ENCODE data around the gene ANXA10. TPM values are rescaled to one million over a fixed set of nuclear protein-coding genes. Genes with fewer than 3 reads are reported as not detected.

Gene ANXA10
- total and polyA plus RNA-seq, 2 of the 8 experiments (the other 6 are each of a cell fraction or from before 2014, with no cell fraction given): not detected

DNA sequence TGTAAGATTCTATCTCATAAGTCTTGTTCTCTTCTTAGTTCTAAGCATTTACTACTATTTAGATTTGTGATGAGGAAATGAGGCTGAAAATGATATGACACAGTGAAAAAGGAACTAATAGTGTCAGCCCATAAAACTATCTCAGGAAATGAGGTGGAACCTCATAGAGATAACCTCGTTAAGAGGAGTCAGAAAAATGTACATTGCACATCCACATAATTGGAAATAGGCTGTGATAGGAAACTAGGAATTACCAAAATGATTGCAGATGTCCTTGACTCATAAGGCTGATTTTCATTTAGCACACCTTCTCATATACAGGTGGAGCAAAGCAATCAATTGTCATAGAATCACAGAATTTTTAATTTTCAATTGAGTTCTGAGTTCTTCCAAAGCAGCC is 26.8 kb downstream of the ANXA10 start:
- 95% methylated on average over 1 of the region's 1 CpG; no CpG with 5 or more reads in 1 of the 2 experiments for WGBS, 2 experiments (ENCODE audit: extremely low coverage in 1 of 2, insufficient coverage in 1 of 2, insufficient read length in 1 of 2, insufficient replicate concordance in 2 of 2, low coverage in 1 of 2, low lambda C conversion rate in 2 of 2, missing lambda C conversion rate in 1 of 2)

More for the DNA sequence above, 26.8 kb downstream of the ANXA10 start:
- no peak for DNase-seq (ENCODE audit: low read depth in 1 of 2, low spot score in 2 of 2)
- no peaks in the 10 kb centered on the region for H3K27me3 ChIP-seq (replicated peaks in 1 of 4; ENCODE audit: control insufficient read depth in 3 of 4, extremely low read depth in 1 of 4, insufficient read depth in 3 of 4, low read length in 3 of 4)
- no peak overlapping the region for H4K5ac ChIP-seq (ENCODE audit: insufficient read length, low read depth, low read length)
- H2AK5ac ChIP-seq (ENCODE audit: low read depth, low read length): no peak overlapping the region
- FAIRE-seq: no peak
- H2BK15ac ChIP-seq (ENCODE audit: low read length): no peak overlapping the region
- H4K20me1 ChIP-seq (replicated peaks in 1 of 2; ENCODE audit: control insufficient read depth in 1 of 2, insufficient read depth in 2 of 2, low read length in 2 of 2): no peaks in the 10 kb centered on the region
- H2BK12ac ChIP-seq (ENCODE audit: low read depth, low read length): no peak overlapping the region
- H3K4me3 ChIP-seq (ENCODE audit: extremely low read depth in 1 of 4, insufficient read depth in 2 of 4, low read depth in 3 of 4, low read length in 4 of 4): no peak overlapping the region
- no peak overlapping the region for H3K23ac ChIP-seq (ENCODE audit: insufficient read length)
- no peak overlapping the region for H3K4ac ChIP-seq (replicated peaks; ENCODE audit: insufficient read length, low read depth, low read length)
- POLR2A ChIA-PET (ENCODE audit: partially characterized antibody): no interaction called here
- H2AFZ ChIP-seq (ENCODE audit: low read length): no peak overlapping the region
- H3K36me3 ChIP-seq (ENCODE audit: control insufficient read depth in 2 of 4, insufficient read depth in 4 of 4, low read length in 3 of 4): no peaks in the 10 kb centered on the region
- no peaks in the 10 kb centered on the region; the same call in 1 of the 2 replicates for H3K23me2 ChIP-seq (ENCODE audit: low read depth, low read length)
- H3K27ac ChIP-seq (ENCODE audit: low read depth, low read length): no peak overlapping the region
- H2BK20ac ChIP-seq (ENCODE audit: low read length): no peak overlapping the region
- no peak overlapping the region for H4K91ac ChIP-seq (replicated peaks; ENCODE audit: insufficient read length, low read length)
- no peak overlapping the region for H3K56ac ChIP-seq (replicated peaks; ENCODE audit: insufficient read length, low read depth, low read length)
- TF ChIP-seq SRF (IDR thresholded peaks at IDR 0.05; ENCODE audit: low read depth, low read length) (no peak), GABPA (IDR thresholded peaks at IDR 0.05; ENCODE audit: borderline replicate concordance, insufficient read depth, low read length) (no peak), ASH2L (IDR thresholded peaks at IDR 0.05; ENCODE audit: low read length) (no peak), SIX5 (IDR thresholded peaks at IDR 0.05; ENCODE audit: low read depth, low read length) (no peak)
- H3K18ac ChIP-seq (ENCODE audit: extremely low read depth, low read length): no peak overlapping the region
- H3K9ac ChIP-seq (replicated peaks in 1 of 4; ENCODE audit: extremely low read depth in 1 of 4, low read depth in 3 of 4, low read length in 3 of 4): no peak overlapping the region
- H2BK5ac ChIP-seq (ENCODE audit: low read depth, low read length): no peak overlapping the region
- H3K79me2 ChIP-seq (ENCODE audit: control insufficient read depth in 1 of 2, insufficient read depth in 2 of 2, low read length in 2 of 2): no peaks in the 10 kb centered on the region
- no peak overlapping the region for H3K14ac ChIP-seq (ENCODE audit: insufficient read length)
- H3K4me1 ChIP-seq (replicated peaks in 1 of 4; ENCODE audit: control insufficient read depth in 3 of 4, insufficient read depth in 4 of 4, low read length in 3 of 4): no peaks in the 10 kb centered on the region
- no peak overlapping the region for H4K8ac ChIP-seq (ENCODE audit: extremely low read depth, insufficient read depth, low read length)
- H3K9me3 ChIP-seq (ENCODE audit: insufficient read depth in 2 of 2, low read depth in 1 of 2, low read length in 1 of 2): no peaks in the 10 kb centered on the region
- CTCF ChIA-PET (ENCODE audit: partially characterized antibody): no interaction called here
- H2BK120ac ChIP-seq (replicated peaks; ENCODE audit: low read depth, low read length): no peak overlapping the region
- H3K79me1 ChIP-seq (ENCODE audit: low read depth, low read length): no peaks in the 10 kb centered on the region
- no peak overlapping the region for H3K4me2 ChIP-seq (ENCODE audit: insufficient read depth in 1 of 2, low read depth in 2 of 2, low read length in 2 of 2)

Measured in H1 (cell line).